HL-60/S4 (cell line): ENCODE data around the gene ACTRT3.
"Not testable (repeated sequence)": the region's sequence is repeated elsewhere in the genome, so short reads cannot be mapped to it uniquely, and the experiment has no call there.

Source experiments
- in situ Hi-C: fragments of 300-500 bp; cut with MboI; formaldehyde crosslinking; loops from 2 replicates; pipeline ENCODE4 v1.14.3; 2022; ENCODE audit warnings: low sequenced_read_pairs

Gene ACTRT3

DNA sequence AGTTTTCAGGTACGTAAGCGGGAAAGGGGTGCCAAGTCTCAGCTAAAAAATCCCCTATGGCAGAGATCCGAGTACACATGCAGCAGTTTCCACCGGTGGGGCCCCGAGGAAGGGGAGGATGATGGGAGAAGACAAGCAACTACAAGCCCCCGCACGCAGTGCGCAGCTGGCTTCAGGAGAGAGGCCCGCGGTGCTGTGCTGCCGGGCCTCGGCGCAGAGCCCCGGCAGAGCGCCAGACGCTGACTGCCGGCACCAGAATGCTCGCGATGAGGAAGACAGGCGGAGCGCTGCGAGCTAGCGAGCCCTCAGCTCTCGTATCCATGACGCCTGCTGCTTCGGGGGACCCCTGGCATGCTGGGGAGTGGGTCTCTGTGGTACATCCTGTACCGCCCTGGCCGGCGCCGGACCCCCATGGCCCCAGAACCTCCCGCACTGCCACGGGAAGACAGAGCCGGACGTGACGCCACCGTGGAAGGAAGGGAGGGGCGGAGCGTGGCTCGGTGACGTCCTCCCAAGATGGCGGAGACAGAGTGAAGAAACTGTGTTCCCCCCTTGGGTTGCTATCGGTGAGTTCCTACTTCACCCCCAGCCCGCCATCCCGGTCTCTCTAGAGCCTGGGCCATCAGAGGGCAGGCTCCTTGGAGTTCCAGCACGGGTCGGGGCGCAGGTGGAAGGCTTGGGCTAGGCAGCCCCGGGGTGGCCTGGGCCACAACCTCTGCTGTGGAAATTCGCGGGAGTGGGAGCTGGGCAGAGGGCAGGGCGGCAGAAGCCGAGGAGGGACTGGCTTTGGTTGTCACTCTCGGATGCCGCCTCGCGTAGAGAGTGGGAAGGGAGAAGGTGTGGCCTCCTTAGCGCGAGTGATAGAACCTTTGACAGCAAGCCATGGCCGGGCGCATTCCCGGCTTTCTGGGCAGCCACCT, 3.8 kb upstream of the ACTRT3 start, which contains the start of gene MYNN:
Gene MYNN (plus strand): TSS at position 500 of the 920 bp plus-strand sequence. CDS start 900 bp downstream, outside the sequence.
- in situ Hi-C loops, result no loop called here

DNA sequence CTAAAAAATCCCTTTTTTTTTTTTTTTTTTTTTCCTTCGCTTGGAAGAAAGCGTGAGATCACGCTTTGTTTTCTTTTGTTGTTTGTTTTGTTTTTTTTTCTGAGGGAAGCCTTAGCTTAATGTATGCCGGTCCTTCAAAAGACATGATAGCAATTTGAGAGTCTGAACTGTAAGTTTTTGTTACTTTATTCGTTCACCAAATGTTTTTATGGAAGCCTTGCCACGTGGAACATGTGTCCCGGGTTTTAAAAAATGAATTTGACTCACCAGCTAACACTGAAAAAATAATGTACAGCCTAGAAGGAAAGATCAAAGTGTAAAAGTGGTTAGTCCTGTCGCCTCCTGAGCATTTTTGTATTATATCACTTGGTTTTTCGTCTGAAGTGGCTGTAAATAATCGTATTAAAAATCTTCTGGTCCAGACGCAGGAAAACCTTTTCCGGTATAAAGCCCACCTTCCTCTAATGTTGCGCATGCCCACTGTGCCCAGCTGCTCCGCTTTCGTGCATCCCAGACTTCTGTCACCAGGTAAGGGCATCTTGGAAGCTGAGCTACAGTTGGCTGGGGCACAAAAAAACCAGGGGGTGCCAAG, 3.0 kb upstream of the ACTRT3 start:
- in situ Hi-C loops, result no loop called here

DNA sequence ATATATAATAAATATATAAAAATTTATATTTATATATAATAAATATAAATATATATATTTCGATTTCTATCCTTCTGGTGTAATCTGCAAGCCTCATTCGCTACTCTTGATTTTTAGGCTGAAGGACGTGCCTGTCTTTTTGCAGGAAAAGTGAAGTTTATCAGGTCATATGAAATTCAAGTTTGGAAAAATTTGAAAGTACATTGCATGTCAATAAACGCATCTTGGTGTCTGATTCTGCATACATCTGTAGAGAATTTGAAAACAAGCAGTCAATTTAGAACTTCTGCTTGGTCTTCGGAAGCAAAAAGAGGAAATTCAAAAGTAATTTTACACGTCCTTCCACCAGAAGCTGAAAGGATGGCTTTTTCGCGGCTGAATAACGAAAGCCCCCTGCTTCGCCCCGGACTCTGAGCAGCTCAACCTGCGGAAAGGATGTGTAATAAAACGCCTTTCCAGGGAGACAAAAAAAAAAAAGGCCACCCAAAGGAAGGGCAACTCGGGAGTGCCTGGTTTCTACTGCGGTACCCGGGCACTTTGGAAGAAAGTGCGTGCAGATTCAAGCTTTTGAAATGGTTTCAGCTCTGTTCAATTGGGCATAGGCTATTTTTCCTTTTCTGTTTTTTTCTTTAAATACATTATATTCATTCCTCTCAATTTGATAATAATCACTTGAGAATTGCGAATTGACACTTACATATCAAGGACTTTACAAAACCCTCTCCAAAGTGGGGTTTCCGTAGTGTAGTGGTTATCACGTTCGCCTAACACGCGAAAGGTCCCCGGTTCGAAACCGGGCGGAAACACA, 2.3 kb upstream of the ACTRT3 start:
- in situ Hi-C loops, result no loop called here

DNA sequence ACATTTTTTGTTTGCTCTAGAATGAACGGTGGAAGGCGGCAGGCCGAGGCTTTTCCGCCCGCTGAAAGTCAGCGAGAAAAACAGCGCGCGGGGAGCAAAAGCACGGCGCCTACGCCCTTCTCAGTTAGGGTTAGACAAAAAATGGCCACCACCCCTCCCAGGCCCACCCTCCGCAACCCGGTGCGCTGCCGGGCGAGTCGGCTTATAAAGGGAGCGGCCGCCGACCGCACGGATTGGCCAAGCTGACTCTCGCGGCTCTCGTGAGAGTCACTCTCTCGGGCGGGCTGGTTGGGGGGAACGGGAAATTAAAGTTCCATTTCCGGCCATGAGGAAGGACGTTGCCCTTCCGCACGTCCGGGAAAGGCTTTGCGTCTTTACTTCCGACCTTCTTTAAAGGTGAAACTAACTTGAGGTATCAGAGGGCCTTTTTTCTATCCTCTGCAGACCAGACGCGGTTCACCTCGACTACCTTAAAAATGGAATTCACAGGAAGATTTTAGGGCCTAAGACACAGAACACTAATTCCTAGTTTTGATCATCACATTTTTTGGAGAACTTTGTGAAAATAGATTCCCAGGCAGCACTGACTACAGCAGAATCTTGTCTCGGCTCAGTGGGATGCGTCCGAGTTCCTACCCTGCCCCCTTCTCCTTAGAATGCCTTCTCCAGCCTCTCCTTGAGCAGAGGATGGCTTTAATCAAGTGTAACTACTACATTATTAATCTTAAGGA, 4.3 kb downstream of the ACTRT3 start, which contains the start of gene TERC:
Gene TERC (minus strand): TSS at position 179 of the 731 bp plus-strand sequence.
- in situ Hi-C loops, result no loop called here

DNA sequence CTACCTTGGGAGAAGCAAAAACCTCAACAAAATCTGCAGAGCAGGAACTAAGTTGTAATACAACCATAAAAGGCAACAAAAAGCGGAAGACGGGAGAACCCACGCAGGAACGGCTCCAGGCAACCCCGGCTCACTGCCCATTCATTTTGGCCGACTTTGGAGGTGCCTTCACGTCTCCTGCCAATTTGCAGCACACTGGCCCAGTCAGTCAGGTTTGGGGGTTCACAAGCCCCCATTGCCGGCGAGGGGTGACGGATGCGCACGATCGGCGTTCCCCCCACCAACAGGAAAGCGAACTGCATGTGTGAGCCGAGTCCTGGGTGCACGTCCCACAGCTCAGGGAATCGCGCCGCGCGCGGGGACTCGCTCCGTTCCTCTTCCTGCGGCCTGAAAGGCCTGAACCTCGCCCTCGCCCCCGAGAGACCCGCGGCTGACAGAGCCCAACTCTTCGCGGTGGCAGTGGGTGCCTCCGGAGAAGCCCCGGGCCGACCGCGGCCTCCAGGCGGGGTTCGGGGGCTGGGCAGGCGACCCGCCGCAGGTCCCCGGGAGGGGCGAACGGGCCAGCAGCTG, 5.0 kb downstream of the ACTRT3 start:
- in situ Hi-C loops, result no loop called here

DNA sequence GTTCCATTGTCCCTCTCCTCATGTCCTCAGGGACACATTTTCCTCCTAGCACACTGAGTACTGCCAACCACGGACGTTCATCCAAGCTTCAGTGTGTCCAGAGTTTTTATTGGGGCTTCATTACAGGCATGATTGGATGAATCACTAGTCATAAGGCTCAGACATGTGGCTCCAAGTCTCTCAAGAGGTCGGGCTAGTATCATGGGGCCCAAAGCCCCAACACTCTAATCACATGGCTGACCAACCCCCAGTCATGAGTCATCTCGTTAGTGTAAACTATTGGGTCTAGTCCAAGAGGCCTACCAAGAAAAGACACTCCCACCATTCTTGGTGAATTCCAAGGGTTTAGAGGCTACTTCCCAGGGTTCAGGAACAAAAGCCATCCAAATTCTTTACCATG, 8.9 kb downstream of the ACTRT3 start:
- in situ Hi-C loops, result no loop called here

DNA sequence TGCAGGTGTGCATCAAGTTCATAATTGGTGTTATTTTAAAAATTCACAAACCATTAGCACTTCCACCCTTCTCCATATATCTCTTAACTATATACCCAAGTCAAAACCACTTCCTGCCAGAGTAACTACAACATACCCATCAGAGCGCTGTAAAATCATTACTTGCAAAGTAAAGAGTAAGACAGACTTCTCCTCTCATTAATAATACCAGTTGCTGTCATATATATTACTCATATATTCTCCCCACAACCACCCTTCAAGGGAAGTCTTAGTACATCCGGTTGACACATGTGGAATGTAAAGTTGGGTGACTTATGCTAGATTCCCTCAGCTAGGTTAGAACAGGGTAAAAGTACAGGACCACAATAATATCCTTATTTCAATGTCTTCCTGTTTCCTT, 10.1 kb downstream of the ACTRT3 start:
- in situ Hi-C loops, result no loop called here

DNA sequence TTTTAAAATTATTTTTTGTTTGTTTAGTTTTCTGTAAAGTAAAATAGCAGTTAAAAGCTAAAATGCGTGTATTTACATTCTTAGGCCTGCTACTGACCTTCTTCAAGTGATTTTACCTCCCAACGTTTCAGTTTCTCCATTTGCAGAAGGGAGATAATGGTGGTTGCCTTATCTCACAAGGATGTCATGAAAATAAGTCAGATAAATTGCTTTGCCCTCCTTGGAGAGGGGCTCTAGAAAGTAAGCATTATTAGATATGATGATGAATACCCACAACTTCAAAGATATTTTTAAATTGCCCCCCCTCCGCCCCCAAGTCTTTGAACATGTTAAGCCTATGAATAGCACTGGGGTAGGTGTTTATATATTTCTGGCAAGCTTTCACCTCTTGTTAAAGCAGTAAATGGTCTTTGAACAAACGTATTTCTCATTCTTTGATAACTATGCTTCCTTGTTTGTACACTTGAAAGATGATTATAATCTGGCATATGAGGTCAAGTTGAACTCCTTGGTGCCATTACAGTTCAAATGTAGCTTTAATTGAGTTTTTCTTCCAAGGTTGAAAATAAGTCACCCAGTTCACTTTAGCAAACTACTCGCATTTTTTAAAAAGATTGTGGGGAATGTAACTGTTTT, 10.9 kb downstream of the ACTRT3 start:
- in situ Hi-C loops, result no loop called here

DNA sequence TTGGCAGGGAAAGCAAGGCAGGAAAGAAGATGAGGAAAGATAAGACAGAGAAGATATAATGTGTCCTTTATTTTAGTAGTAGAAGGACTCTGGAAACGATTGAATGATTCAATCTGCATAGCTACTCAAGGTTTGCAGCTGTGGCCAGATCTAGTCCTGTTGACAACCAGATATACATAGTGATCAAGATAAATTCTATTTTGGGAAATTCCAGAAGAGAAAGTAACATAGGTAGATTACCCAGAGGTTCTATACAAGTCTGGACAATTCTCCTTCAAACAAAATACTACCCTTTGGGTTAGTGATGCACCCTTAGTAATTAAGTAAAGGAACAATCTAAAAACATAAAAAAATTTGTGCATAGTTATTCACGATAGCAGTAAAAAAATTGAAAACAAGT, 13.9 kb downstream of the ACTRT3 start:
- in situ Hi-C loops, result no loop called here

DNA sequence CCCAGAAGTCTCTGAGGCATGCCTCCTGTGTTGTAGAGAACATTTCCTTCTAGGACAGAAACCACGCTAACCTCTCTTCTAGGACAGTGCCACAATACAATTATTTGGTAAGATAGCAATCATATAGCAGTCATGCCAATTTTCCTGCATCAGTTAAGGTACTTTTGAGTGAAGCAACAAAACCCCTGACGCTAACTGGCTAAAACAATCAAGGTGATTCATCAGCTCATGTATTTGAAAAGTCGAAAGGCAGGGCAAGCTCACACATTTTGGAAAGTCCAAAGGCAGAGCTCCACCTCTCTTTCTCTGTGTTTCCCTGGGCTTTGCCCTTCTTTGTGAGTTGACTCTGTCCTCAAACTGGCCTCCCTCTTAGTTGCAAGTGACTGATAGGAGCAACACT, 14.7 kb downstream of the ACTRT3 start:
- in situ Hi-C loops, result no loop called here

DNA sequence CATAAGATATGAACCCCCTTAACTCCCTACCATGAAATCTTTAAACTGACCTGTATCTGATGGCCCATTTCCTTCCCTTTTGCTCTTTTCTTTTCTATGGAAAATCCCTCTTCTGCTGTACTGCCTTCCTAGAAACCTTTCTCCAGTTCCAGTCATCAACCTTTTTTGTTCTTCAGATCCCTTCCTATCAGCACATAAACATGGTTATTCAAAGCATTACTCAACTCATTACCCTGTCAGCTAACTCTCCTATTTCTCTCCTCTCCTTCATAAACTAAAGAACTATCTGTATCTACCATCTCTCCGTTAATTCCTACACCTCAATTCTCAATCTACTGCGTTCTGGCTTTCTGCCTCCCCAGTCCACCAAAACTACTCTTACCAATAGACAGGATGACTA, 17.5 kb downstream of the ACTRT3 start:
- in situ Hi-C loops, result no loop called here

DNA sequence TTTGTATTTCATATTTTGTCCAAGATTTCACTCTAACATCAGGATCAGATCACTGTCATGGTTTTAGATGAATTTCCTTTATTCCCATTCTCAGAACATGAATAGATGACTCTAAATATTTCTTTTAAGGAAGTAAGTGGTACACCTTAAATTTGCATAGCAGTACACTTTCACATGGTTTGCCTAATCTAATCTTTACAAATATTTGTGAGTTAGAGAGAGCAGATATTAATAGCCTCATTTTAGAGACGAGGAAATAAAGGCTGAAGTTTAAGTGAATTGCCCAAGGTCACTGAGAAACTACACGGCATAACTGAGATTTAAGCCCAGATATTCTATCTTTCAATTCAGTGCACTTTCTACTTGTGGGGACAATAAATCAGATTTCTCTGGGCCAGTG, 18.7 kb downstream of the ACTRT3 start:
- in situ Hi-C loops, result no loop called here

DNA sequence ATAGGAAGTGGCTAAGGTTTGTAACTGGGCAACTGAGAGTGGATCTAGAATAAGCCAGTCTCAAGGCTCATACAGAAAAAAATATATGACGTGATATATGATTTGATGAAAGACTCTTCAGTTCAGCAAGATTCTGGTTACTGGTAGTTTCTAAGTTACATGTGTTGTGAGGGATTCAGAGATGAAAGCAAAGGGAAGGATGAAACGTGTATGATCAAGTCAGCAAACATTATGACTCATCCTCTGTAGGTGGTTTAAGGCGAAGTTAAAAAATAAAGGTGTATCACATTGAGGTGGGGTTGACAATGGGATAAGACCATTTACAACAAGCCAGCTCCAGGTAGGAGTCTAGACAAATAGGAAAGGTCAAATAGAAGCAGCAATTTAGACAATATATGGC, 20.7 kb downstream of the ACTRT3 start:
- in situ Hi-C loops, result no loop called here

DNA sequence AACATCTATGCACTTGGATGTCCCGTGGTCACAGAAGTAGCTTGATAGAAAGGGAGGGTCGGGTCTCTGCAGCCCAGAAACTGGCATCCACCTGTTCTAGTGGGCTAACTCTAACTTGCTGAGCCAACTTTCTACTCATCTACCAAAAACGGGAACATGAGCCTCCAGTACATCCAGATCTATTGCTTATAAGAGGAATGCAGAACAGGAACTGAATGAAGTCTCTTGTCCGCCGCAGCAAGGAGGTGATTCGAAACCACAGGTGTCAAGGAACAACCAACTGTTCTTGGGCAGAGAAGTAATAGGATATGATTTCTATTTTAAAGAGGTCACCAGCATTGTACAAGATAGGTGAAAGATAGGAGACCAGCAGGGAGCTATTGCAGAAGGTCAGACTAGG, 22.4 kb downstream of the ACTRT3 start:
- in situ Hi-C loops, result no loop called here

DNA sequence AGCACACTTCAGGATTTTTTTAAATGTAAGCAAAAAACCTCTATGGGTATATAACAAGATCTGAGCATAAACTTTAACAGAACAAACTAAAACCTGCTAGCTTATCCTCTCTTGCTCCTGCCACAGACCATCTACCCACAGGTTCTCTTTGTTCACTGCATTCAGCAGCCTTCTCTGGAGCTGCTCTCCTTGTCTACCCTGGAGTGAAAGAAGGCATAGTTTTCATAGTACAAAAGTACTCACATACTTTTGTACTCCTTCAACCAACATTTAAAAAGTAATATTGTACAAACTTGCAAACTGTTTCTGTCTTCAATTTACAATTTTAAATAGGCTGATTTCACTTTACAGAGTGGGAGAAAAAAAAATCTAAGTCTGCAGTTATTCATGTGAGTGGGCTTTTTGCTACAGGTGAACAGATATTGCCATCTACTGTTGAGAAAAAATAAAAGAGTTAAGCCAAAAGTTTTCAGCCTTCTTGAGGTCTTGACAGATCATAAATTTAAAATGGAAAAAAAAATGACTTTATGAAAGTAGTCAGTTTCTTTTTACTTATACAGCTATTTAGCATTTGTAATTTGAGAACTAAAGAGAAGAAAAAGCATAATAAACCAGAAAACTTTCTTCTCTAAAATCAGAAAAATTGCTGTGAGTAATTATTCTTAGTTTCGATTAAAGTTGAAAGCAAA, 24.9 kb downstream of the ACTRT3 start:
- in situ Hi-C loops, result no loop called here

DNA sequence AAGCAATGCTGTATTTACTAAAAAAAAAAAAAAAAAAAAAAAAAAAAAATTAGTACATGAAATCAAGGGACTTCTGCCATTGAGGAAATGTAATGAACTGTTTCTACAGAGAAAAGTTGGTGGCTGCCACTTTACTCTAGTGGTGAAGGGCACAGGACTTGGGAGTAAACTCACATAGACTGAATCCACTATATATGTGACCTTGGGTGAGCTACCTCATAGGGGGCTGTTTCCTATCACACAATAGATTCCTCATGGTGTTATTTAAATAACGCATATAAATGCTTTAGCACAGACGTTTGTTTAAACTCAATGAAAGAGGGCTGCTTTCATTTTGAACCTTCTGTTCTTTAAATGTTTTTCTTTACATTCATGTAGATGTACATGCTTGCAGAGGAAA, 30.3 kb downstream of the ACTRT3 start:
- in situ Hi-C loops, result no loop called here

DNA sequence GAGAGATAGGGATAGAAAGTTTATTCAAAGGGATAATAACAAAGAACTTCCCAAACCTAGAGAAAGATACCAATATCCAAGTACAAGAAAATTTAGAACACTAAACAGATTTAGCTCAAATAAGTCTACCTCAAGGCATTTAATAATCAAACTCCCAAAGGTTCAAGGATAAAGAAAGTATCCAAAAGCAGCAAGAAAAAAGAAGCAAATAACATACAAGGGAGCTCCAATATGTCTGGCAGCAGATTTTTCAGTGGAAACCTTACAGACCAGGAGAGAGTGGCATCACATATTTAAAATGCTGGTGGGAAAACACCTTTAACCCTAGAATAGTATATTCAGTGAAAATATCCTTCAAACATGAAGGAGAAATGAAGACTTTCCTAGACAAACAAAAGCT, 37.5 kb downstream of the ACTRT3 start:
- in situ Hi-C loops, result not testable (repeated sequence)

DNA sequence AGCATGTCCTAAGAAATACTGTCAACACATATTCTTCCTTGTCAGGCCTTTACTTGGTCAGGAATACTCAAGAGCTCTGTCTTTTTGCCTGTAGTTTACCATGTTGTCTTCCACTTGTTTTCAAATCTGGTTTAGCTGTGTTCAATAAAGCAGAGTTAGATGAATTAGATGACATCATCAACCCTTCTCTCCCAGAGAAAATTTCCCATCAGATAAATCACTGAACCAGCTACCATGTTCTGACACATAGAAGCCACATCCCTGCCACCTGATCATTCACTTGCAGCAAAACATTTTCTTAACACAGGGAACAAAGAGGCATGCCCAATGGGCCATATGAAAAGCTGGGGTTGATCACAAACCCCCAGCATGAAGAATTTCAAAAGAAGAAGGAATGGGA, 46.6 kb downstream of the ACTRT3 start:
- in situ Hi-C loops, result no loop called here

DNA sequence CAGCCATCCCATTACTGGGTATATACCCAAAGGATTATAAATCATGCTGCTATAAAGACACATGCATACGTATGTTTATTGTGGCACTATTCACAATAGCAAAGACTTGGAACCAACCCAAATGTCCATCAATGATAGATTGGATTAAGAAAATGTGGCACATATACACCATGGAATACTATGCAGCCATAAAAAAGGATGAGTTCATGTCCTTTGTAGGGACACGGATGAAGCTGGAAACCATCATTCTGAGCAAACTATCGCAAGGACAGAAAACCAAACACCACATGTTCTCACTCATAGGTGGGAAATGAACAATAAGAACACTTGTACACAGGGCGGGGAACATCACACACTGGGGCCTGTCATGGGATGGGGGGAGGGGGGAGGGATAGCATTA, 50.9 kb downstream of the ACTRT3 start:
- in situ Hi-C loops, result not testable (repeated sequence)
